GM12878 (cell line): ENCODE measurements around the gene ISG20. TPM values are rescaled to one million over a fixed set of nuclear protein-coding genes. Genes with fewer than 3 reads are reported as not detected.

Experiments
- ATAC-seq: fragments of 200-7000 bp; cut with Tn5 transposase; 3 replicates; pipeline ENCODE4 v1.9.1; 2020; ENCODE audit warnings: mild to moderate bottlenecking, moderate library complexity
- BruUV-seq: library from RNA; stranded (reverse); fragments of 400-500 nt; replicated peaks from 2 replicates; lab custom pipeline; 2021; lab: Mats Ljungman, UMichigan
- CTCF ChIA-PET: fragments of 300-600 bp; sonication (Branson Sonifier 250); formaldehyde crosslinking; extraction: SDS; loops from one replicate; lab custom pipeline; 2021; ENCODE audit warnings: inconsistent platforms; lab: Yijun Ruan, JAX
- POLR2A ChIA-PET: fragments of 350-600 bp; formaldehyde crosslinking; extraction: SDS; loops from one replicate; lab custom pipeline; 2021; ENCODE audit warnings: inconsistent platforms; lab: Charles Lee
- RAD21 ChIA-PET: fragments of 300-600 bp; sonication (Branson Sonifier 250); formaldehyde crosslinking; loops from one replicate; lab custom pipeline; 2023; ENCODE audit warnings: antibody characterized with exemption; ENCODE audit not compliant: unreplicated experiment; lab: Charles Lee
- SMC1A ChIA-PET: fragments of 300-600 bp; sonication (Branson Sonifier 250); formaldehyde crosslinking; loops from one replicate; lab custom pipeline; 2023; ENCODE audit not compliant: unreplicated experiment, uncharacterized antibody; lab: Charles Lee
- DNase-seq: peaks from one replicate; pipeline ENCODE4 v3.0.0-alpha.2; 2011; ENCODE audit warnings: low read depth, low spot score
- FAIRE-seq: peaks from 3 replicates; lab custom pipeline; 2011; peaks lifted over from hg19 to GRCh38; lab: Jason Lieb, UNC
- H2AFZ ChIP-seq: 2 replicates; pipeline ENCODE4 v1.6.0; 2011; ENCODE audit warnings: low read depth, low read length, control low read depth; ENCODE audit not compliant: control insufficient read depth
- H3K27ac ChIP-seq: 2 replicates; pipeline ENCODE4 v1.5.1; 2011; ENCODE audit warnings: control low read depth; ENCODE audit not compliant: control insufficient read depth, insufficient read depth
- H3K27me3 ChIP-seq, 2 experiments: replicated peaks in 1 of 2; 2 replicates each; pipeline versions ENCODE4 v1.6.0 to v1.6.1; 2011; ENCODE audit warnings: low read length in 1 of 2; ENCODE audit not compliant: control insufficient read depth in 2 of 2, insufficient read depth in 2 of 2
- H3K36me3 ChIP-seq, 2 experiments: 2 replicates each; pipeline ENCODE4 v1.5.1; 2011; ENCODE audit warnings: low read length in 1 of 2; ENCODE audit not compliant: control insufficient read depth in 2 of 2, insufficient read depth in 2 of 2
- H3K4me1 ChIP-seq: 2 replicates; pipeline ENCODE4 v1.6.1; 2011; ENCODE audit warnings: mild to moderate bottlenecking, low read length, moderate library complexity, mixed read lengths; ENCODE audit not compliant: control insufficient read depth, insufficient read depth
- H3K4me2 ChIP-seq: 2 replicates; pipeline ENCODE4 v1.6.0; 2011; ENCODE audit warnings: control low read depth; ENCODE audit not compliant: control insufficient read depth, insufficient read depth
- H3K4me3 ChIP-seq: fragments of 200-600 bp; sonication (generic); 2 replicates; pipeline ENCODE4 v1.5.1; 2016
- H3K79me2 ChIP-seq: 2 replicates; pipeline ENCODE4 v1.6.0; 2011; ENCODE audit warnings: low read length; ENCODE audit not compliant: control insufficient read depth, insufficient read depth
- H3K9ac ChIP-seq: 2 replicates; pipeline ENCODE4 v1.8.0; 2011; ENCODE audit warnings: low read length, control low read depth, mixed read lengths; ENCODE audit not compliant: control insufficient read depth, insufficient read depth
- H3K9me3 ChIP-seq: replicated peaks from 3 replicates; pipeline ENCODE4 v1.5.1; 2011; ENCODE audit warnings: mild to moderate bottlenecking, low read length; ENCODE audit not compliant: control insufficient read depth, insufficient read depth
- H4K20me1 ChIP-seq: 2 replicates; pipeline ENCODE4 v1.6.0; 2011; ENCODE audit not compliant: control insufficient read depth, insufficient read depth
- HDGF ChIP-seq: fragments of 450-650 bp; IDR thresholded peaks from 2 replicates; pipeline ENCODE4 v1.6.1; 2016; ENCODE audit warnings: antibody characterized with exemption
- LARP7 ChIP-seq: fragments of 450-650 bp; IDR thresholded peaks from 2 replicates; pipeline ENCODE4 v1.6.1; 2017; ENCODE audit warnings: mild to moderate bottlenecking
- PRDM15 ChIP-seq: fragments of 450-650 bp; formaldehyde crosslinking; IDR thresholded peaks from 2 replicates; pipeline ENCODE4 v1.4.0; 2020; ENCODE audit warnings: mild to moderate bottlenecking, moderate library complexity
- ZNF217 ChIP-seq: fragments of 450-650 bp; IDR thresholded peaks from 2 replicates; pipeline ENCODE4 v1.6.1; 2017; ENCODE audit warnings: antibody characterized with exemption, mild to moderate bottlenecking
- ZNF384 ChIP-seq: IDR thresholded peaks from 2 replicates; pipeline ENCODE4 v1.6.1; 2012; ENCODE audit warnings: low read depth, mild to moderate bottlenecking, low read length, improper control_type of control experiment, borderline replicate concordance
- ZNF622 ChIP-seq: fragments of 450-650 bp; IDR thresholded peaks from 2 replicates; pipeline ENCODE4 v1.6.1; 2017; ENCODE audit warnings: mild to moderate bottlenecking, inconsistent platforms
- WGBS: methylation state at CpG from one replicate; pipeline ENCODE4 v1.1.6; 2016; ENCODE audit warnings: low lambda C conversion rate; ENCODE audit not compliant: insufficient replicate concordance, insufficient coverage; ENCODE audit errors: missing lambda C conversion rate; 5-methylcytosine and 5-hydroxymethylcytosine counted together
- in situ Hi-C: fragments of 300-500 bp; cut with MboI; formaldehyde crosslinking; loops from 9 replicates; pipeline ENCODE4 v1.14.3; 2018; ENCODE audit warnings: mixed read lengths
- intact Hi-C: fragments of 100-400 bp; cut with micrococcal nuclease; formaldehyde crosslinking; loops from one replicate; pipeline ENCODE4 v1.14.2; 2022; ENCODE audit not compliant: unreplicated experiment
- polyA plus RNA-seq, 11 experiments: library from polyadenylated mRNA; depleted of rRNA in 4 of 11; unstranded in 6 of 11; stranded (reverse) in 5 of 11; fragments of >200 nt; fragmentation: Nextera tagmentation in 4 of 11; fragmentation: Illumina TruSeq in 1 of 11; extraction: Ambion mirVana in 4 of 11; extraction: Trizol in 1 of 11; gene quantifications; 1 replicate in 1 of 11; 2 replicates in 10 of 11; pipeline versions ENCODE4 v1.2.1 to v1.2.3, GENCODE V29; 2011 to 2016; ENCODE audit warnings: inconsistent platforms in 2 of 11, missing spikeins in 2 of 11, low read depth in 1 of 11
- total RNA-seq, 4 experiments: library from RNA; depleted of rRNA in 3 of 4; stranded (reverse); fragments of >200 nt in 3 of 4; fragmentation: Illumina TruSeq in 1 of 4; extraction: Trizol in 1 of 4; gene quantifications; 2 replicates each; pipeline versions ENCODE4 v1.2.1 to v1.2.3, GENCODE V29; 2013 to 2021
- TF ChIP-seq, protein P1 (sequence below): fragments of 450-650 bp; IDR thresholded peaks from 2 replicates; pipeline ENCODE4 v1.6.1; 2017; ENCODE audit warnings: antibody characterized with exemption, mild to moderate bottlenecking, moderate library complexity
- TF ChIP-seq, protein P2 (sequence below), 3 experiments: IDR thresholded peaks in 2 of 3; conservative IDR thresholded peaks in 1 of 3; 2 replicates each; pipeline ENCODE4 v1.5.1; 2011; ENCODE audit warnings: low read depth in 3 of 3, low read length in 3 of 3, mild to moderate bottlenecking in 3 of 3, control low read depth in 2 of 3, moderate library complexity in 2 of 3, inconsistent platforms in 1 of 3, mixed read lengths in 1 of 3; ENCODE audit not compliant: control insufficient read depth in 2 of 3, insufficient read depth in 1 of 3; ENCODE audit errors: extremely low read depth in 1 of 3
- TF ChIP-seq, protein P3 (sequence below): fragments of 450-650 bp; IDR thresholded peaks from 2 replicates; pipeline ENCODE4 v1.6.1; 2016; ENCODE audit warnings: mild to moderate bottlenecking

The ISG20 gene
- total and polyA plus RNA-seq, 10 of the 15 experiments (the other 5 are each of a cell fraction or from before 2014, with no cell fraction given) = 23.4 to 210 (median 85.9) TPM

DNA sequence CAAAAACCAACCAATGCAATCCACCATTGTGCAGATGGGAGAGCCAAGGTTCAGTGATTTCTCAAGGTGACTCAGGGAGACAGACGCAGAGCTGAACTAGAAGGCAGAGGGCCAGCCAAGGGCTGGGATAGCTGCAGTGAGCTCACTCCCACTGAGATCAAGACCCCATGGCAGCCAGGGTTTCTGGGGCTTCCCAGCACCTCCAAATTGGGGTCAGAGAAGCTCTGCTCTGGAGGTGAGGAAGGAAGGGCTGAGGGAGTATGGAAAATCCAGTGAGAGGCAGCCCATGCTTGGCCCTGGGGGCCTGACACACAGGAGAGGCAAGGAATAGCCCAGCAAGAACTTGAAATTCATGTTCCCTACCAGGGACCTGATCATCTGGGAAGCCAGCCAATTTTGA lies 61.0 kb downstream of the ISG20 start:
- Histone ChIP-seq H3K9ac (no peak overlapping the region), H2AFZ (no peak overlapping the region), H3K27ac (no peak overlapping the region), H3K9me3 (no peaks in the 10 kb centered on the region), H3K36me3 (no peaks in the 10 kb centered on the region), H3K4me3 (no peak overlapping the region), H3K4me2 (no peak overlapping the region), H3K4me1 (no peaks in the 10 kb centered on the region), H3K79me2 (no peaks in the 10 kb centered on the region), H3K27me3 (no peaks in the 10 kb centered on the region; a peak in 2 of 4 replicates), H4K20me1 (no peaks in the 10 kb centered on the region)
- intact Hi-C loops (loop anchor here (2.0 to 5.0 kb wide), 2 partner anchors 43 to 223 kb away; no protein-coding TSS in a partner anchor), in situ Hi-C loops (loop anchor here (5.0 kb wide), 1 partner anchor 73 kb away; no protein-coding TSS in a partner anchor)
- no peak for DNase-seq
- no peak for ATAC-seq
- ChIA-PET CTCF (interaction anchor here (0.6 to 6.3 kb wide), 3 partner anchors 43 to 1892 kb away, joined by 4 to 52 read pairs (median 9); no protein-coding TSS in a partner anchor), RAD21 (interaction anchor here (1.7 to 4.3 kb wide), 2 partner anchors 35 to 76 kb away, joined by 5 to 19 read pairs; no protein-coding TSS in a partner anchor), POLR2A (no interaction called here), SMC1A (interaction anchor here (0.9 to 4.1 kb wide), 3 partner anchors 61 to 310 kb away, joined by 3 to 26 read pairs (median 3); partner anchors contain the start of gene ISG20)
- FAIRE-seq = no peak
- TF ChIP-seq, protein P1, sequence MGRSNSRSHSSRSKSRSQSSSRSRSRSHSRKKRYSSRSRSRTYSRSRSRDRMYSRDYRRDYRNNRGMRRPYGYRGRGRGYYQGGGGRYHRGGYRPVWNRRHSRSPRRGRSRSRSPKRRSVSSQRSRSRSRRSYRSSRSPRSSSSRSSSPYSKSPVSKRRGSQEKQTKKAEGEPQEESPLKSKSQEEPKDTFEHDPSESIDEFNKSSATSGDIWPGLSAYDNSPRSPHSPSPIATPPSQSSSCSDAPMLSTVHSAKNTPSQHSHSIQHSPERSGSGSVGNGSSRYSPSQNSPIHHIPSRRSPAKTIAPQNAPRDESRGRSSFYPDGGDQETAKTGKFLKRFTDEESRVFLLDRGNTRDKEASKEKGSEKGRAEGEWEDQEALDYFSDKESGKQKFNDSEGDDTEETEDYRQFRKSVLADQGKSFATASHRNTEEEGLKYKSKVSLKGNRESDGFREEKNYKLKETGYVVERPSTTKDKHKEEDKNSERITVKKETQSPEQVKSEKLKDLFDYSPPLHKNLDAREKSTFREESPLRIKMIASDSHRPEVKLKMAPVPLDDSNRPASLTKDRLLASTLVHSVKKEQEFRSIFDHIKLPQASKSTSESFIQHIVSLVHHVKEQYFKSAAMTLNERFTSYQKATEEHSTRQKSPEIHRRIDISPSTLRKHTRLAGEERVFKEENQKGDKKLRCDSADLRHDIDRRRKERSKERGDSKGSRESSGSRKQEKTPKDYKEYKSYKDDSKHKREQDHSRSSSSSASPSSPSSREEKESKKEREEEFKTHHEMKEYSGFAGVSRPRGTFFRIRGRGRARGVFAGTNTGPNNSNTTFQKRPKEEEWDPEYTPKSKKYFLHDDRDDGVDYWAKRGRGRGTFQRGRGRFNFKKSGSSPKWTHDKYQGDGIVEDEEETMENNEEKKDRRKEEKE = no peak
- TF ChIP-seq HDGF (no peak), PRDM15 (no peak), ZNF217 (no peak), LARP7 (no peak), ZNF384 (no peak), ZNF622 (no peak)
- TF ChIP-seq, protein P2, sequence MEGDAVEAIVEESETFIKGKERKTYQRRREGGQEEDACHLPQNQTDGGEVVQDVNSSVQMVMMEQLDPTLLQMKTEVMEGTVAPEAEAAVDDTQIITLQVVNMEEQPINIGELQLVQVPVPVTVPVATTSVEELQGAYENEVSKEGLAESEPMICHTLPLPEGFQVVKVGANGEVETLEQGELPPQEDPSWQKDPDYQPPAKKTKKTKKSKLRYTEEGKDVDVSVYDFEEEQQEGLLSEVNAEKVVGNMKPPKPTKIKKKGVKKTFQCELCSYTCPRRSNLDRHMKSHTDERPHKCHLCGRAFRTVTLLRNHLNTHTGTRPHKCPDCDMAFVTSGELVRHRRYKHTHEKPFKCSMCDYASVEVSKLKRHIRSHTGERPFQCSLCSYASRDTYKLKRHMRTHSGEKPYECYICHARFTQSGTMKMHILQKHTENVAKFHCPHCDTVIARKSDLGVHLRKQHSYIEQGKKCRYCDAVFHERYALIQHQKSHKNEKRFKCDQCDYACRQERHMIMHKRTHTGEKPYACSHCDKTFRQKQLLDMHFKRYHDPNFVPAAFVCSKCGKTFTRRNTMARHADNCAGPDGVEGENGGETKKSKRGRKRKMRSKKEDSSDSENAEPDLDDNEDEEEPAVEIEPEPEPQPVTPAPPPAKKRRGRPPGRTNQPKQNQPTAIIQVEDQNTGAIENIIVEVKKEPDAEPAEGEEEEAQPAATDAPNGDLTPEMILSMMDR (IDR thresholded peaks at IDR 0.05 in 2 of 3, conservative IDR thresholded peaks at IDR 0.05 in 1 of 3; ENCODE audit: control insufficient read depth in 2 of 3, extremely low read depth in 1 of 3, insufficient read depth in 1 of 3, low read depth in 3 of 3, low read length in 3 of 3) = no peak
- TF ChIP-seq, protein P3, sequence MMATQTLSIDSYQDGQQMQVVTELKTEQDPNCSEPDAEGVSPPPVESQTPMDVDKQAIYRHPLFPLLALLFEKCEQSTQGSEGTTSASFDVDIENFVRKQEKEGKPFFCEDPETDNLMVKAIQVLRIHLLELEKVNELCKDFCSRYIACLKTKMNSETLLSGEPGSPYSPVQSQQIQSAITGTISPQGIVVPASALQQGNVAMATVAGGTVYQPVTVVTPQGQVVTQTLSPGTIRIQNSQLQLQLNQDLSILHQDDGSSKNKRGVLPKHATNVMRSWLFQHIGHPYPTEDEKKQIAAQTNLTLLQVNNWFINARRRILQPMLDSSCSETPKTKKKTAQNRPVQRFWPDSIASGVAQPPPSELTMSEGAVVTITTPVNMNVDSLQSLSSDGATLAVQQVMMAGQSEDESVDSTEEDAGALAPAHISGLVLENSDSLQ = no peak
- WGBS = 0% methylated on average over 1 of the region's 1 CpG
- BruUV-seq = no TSS peak
